ACC112 (cell line): Measurements from ENCODE around the gene HPSE.
A peak's percentile ranks its signal among the peaks of the same experiment; 100 is the strongest.

Source experiments
- H2AFZ ChIP-seq: fragments of 200-600 bp; sonication (generic); one replicate; pipeline ENCODE4 v1.6.0; 2017; ENCODE audit warnings: antibody characterized with exemption, low read length; ENCODE audit not compliant: unreplicated experiment
- H3K27ac ChIP-seq: fragments of 200-600 bp; sonication (generic); 2 replicates; pipeline ENCODE4 v1.5.1; 2014; ENCODE audit warnings: low read depth, mild to moderate bottlenecking, antibody characterized with exemption, low read length, moderate library complexity
- H3K27me3 ChIP-seq: fragments of 200-600 bp; sonication (generic); 2 replicates; pipeline ENCODE4 v1.6.1; 2014; ENCODE audit warnings: mild to moderate bottlenecking, antibody characterized with exemption, low read length, moderate library complexity, mixed read lengths; ENCODE audit not compliant: insufficient read depth
- H3K36me3 ChIP-seq: fragments of 200-600 bp; sonication (generic); 2 replicates; pipeline ENCODE4 v1.6.1; 2016; ENCODE audit warnings: mild to moderate bottlenecking, antibody characterized with exemption, low read length, moderate library complexity, mixed read lengths; ENCODE audit not compliant: insufficient read depth
- H3K4me1 ChIP-seq: fragments of 200-600 bp; sonication (generic); one replicate; pipeline ENCODE4 v1.6.1; 2016; ENCODE audit warnings: low read length, mixed read lengths; ENCODE audit not compliant: insufficient read depth, unreplicated experiment, control insufficient read depth
- H3K4me3 ChIP-seq: fragments of 200-600 bp; sonication (generic); 2 replicates; pipeline ENCODE4 v1.5.1; 2014; ENCODE audit warnings: mild to moderate bottlenecking, low read depth, low read length
- H3K79me2 ChIP-seq: fragments of 200-600 bp; sonication (generic); one replicate; pipeline ENCODE4 v1.6.0; 2016; ENCODE audit warnings: low read length; ENCODE audit not compliant: control insufficient read depth, unreplicated experiment, insufficient read depth

Gene HPSE

DNA sequence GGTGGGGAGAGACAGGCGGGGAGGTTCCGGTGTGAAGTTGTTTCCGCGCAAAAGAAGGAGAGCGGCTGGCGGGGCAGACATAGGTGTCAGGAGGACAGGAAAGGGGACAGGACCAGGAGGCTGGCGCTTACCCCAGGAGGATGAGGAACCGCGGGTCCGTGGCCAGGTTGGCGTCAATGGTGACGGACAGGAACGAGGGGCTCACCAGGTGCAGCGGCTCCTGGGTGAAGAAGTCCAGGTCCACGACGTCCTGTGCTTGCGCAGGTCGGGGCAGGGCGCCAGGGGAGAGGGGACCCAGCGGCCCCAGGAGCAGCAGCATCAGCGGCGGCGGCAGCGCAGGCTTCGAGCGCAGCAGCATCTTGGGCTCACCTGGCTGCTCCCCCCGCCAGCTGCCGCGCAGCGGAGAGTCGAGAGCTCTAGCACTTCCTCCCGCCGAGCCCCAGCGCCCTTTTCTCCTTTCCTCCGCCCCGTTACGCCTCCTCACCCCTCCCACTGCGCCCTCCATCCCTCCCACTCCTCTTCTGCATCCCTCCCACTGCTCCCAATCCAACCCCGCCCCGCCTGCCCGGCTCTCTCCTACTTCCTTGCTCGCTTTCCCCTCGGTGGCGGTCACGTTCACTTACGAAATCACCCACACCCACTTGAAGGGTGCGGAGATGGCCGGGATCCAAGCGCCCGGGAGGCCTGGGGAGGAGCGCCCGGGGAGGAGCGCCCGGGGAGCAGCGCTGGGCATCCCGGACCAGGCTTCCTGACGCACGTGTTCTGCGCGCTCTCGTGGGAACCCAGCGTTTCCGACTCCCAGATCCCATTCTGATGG, at the start of gene HPSE:
Gene HPSE (minus strand): TSS at position 424 of the 817 bp plus-strand sequence. CDS start 66 bp downstream, at position 358.
- no peak within 1 kb of the TSS for H3K27ac ChIP-seq
- no peaks in the 10 kb centered on the region for H3K79me2 ChIP-seq
- H3K4me3 ChIP-seq: peak within 1 kb of the TSS; percentile 80
- H2AFZ ChIP-seq: peak within 1 kb of the TSS; percentile 92
- no peaks in the 10 kb centered on the region for H3K36me3 ChIP-seq
- no peaks in the 10 kb centered on the region for H3K27me3 ChIP-seq
- H3K4me1 ChIP-seq: peaks cover 5% of the 10 kb centered on the region

GRCh38 chr4:83382850-83383249, 48.2 kb upstream of the HPSE start:
- H3K79me2 ChIP-seq: no peaks in the 10 kb centered on the region
- H3K27me3 ChIP-seq: no peaks in the 10 kb centered on the region
- H2AFZ ChIP-seq: no peak overlapping the region
- no peaks in the 10 kb centered on the region for H3K4me1 ChIP-seq
- H3K36me3 ChIP-seq: no peaks in the 10 kb centered on the region
- no peak overlapping the region for H3K4me3 ChIP-seq
- H3K27ac ChIP-seq: no peak overlapping the region

DNA sequence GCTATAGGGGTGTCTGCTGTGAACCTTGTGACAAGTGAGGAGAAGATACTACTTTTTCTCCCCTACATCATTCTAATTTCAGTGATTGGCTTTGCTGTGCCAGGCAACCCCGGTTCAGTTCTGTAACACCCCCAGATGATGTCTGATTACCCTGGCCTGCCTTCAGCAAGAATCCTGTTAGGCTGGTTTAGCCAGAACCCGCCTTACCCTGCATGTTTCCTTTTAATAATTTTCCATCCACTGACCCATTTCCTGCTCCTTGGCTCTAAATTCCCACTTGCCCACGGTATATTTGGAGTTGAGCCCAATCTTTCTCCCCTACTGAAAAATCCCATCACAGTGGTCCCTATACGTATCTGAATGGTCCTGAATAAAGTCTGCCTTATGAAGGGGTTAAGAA, 46.5 kb upstream of the HPSE start:
- H2AFZ ChIP-seq: no peak overlapping the region
- no peaks in the 10 kb centered on the region for H3K36me3 ChIP-seq
- no peaks in the 10 kb centered on the region for H3K27me3 ChIP-seq
- H3K4me1 ChIP-seq: no peaks in the 10 kb centered on the region
- no peak overlapping the region for H3K4me3 ChIP-seq
- H3K27ac ChIP-seq: no peak overlapping the region
- H3K79me2 ChIP-seq: no peaks in the 10 kb centered on the region

DNA sequence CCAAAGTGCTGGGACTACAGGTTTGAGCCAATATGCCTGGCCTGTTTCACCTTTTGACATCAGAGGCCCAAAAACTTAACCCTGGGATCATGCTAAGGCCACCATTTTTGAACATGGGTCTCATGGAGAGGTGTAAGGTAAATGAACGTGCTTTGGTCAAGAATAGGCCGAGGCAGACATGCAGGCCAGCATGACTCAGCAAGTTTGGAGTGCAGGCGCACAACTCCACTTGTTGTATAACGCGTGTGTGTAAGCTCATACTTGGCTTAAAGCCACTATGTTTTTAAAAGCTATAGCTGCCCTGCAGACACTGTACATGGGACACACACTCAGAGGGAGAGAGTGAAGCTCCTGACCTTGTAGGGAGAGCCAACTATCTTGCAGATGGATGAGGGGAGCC, 43.8 kb upstream of the HPSE start:
- Histone ChIP-seq H3K79me2 (no peaks in the 10 kb centered on the region), H3K27me3 (no peaks in the 10 kb centered on the region), H3K4me1 (no peaks in the 10 kb centered on the region), H3K36me3 (no peaks in the 10 kb centered on the region), H3K4me3 (no peak overlapping the region), H3K27ac (no peak overlapping the region), H2AFZ (no peak overlapping the region)

- Histone ChIP-seq H3K4me3 (no peak overlapping the region), H2AFZ (no peak overlapping the region), H3K36me3 (no peaks in the 10 kb centered on the region), H3K27ac (no peak overlapping the region), H3K4me1 (peaks cover 10% of the 10 kb centered on the region), H3K27me3 (no peaks in the 10 kb centered on the region), H3K79me2 (no peaks in the 10 kb centered on the region)
These were observed 38.3 kb upstream of the HPSE start for GRCh38 chr4:83372931-83373330.

DNA sequence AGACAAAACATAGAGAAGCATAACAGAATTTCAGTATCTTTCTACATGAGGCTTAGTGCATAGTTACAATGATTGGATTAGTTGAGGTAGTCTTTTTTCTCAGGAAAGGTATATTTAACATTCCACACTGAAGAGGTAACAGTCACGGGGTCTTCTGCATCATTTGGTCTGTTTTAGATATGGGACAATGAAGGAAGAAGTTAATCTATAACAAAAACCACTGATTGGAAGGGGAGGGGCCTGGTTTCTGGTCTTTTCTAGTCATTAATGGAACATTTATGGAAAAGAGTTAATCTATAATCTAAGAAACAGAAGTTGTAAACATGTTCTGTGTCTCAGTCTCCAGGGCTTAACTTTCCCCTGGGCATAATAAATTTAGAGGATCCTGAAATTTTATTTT, 37.3 kb upstream of the HPSE start:
- Histone ChIP-seq H3K4me3 (no peak overlapping the region), H3K27me3 (no peaks in the 10 kb centered on the region), H3K79me2 (no peaks in the 10 kb centered on the region), H2AFZ (no peak overlapping the region), H3K36me3 (no peaks in the 10 kb centered on the region), H3K4me1 (peaks cover 10% of the 10 kb centered on the region), H3K27ac (no peak overlapping the region)

- Histone ChIP-seq H3K27me3 (no peaks in the 10 kb centered on the region), H2AFZ (no peak overlapping the region), H3K79me2 (no peaks in the 10 kb centered on the region), H3K4me3 (no peak overlapping the region), H3K4me1 (peaks cover 10% of the 10 kb centered on the region), H3K36me3 (no peaks in the 10 kb centered on the region), H3K27ac (no peak overlapping the region)
These were observed 36.6 kb upstream of the HPSE start for GRCh38 chr4:83371235-83371634.

DNA sequence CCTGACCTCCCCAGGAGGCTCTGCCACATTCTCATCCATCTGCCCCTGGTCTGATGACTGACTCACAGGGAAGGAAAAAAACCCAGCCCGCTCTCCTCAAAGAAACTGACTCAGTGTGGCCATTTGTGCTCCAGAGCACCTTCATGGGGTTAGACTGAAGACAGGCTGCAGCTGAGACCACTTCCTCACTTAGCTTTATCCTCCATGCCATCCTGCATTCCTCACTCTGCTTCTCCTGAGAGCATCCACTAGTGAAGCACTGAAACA, 35.9 kb upstream of the HPSE start:
- H3K79me2 ChIP-seq: no peaks in the 10 kb centered on the region
- H3K36me3 ChIP-seq: no peaks in the 10 kb centered on the region
- peaks cover 10% of the 10 kb centered on the region for H3K4me1 ChIP-seq
- no peak overlapping the region for H3K27ac ChIP-seq
- H2AFZ ChIP-seq: no peak overlapping the region
- H3K27me3 ChIP-seq: no peaks in the 10 kb centered on the region
- no peak overlapping the region for H3K4me3 ChIP-seq

GRCh38 chr4:83369831-83370639, 35.4 kb upstream of the HPSE start:
- Histone ChIP-seq H3K4me1 (peaks cover 10% of the 10 kb centered on the region), H3K4me3 (no peak overlapping the region), H3K27me3 (no peaks in the 10 kb centered on the region), H3K79me2 (no peaks in the 10 kb centered on the region), H2AFZ (peak overlapping the region; percentile 5), H3K36me3 (no peaks in the 10 kb centered on the region), H3K27ac (no peak overlapping the region)

- Histone ChIP-seq H3K27me3 (no peaks in the 10 kb centered on the region), H3K4me1 (no peaks in the 10 kb centered on the region), H3K79me2 (no peaks in the 10 kb centered on the region), H3K27ac (no peak overlapping the region), H3K36me3 (no peaks in the 10 kb centered on the region), H2AFZ (no peak overlapping the region), H3K4me3 (no peak overlapping the region)
These were observed 29.7 kb upstream of the HPSE start for GRCh38 chr4:83364312-83364711.
